ENCODE measurements around the gene TRERF1.

Gene TRERF1

GRCh38 chr6:42254505-42254904 is 197.2 kb downstream of the TRERF1 start:
- DNase-seq (ENCODE audit: low spot score), result no peak
- TF ChIP-seq CTCF (IDR thresholded peaks at IDR 0.05), result no peak
- Histone ChIP-seq H3K4me3 (no peak overlapping the region), H3K27ac (no peak overlapping the region)

DNA sequence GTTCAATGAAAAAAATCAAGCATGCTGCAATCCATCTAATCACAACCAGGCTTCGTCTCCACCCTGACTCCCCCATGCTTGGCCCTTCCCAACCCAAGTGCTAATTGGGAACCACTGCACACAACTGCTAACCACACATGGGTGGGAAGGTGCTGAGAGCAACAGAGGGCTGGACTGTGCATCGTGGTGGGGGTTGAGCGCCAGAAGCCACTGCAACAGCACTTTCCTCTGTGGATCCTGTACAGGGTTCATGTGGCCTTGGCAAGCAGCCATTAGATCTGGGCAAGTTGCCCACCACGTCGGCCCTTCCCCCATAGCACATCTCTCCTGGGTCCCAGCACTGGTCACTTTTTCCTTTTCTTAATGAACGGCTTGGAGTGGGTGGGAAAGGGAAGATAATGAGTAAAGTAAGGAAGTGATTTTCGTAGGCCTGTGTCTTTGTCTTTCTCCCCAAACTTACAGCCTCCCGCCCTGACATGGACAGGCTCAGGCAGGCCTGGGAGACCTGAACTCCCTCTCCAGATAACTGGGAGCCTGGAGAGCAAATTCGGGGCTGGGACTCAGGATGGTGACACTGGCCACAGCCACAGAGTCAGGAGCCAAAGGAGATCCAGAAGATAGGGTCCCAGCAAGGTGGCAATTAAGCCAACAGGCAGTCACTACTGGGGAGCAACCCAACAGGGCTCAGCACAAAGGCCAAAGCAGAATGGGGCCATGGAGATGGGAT is 199.7 kb downstream of the TRERF1 start:
- no peak for DNase-seq (ENCODE audit: low spot score)
- Histone ChIP-seq H3K4me3 (no peak overlapping the region), H3K27ac (peak overlapping the region in 1 of 2 donors; percentile 68)
- TF ChIP-seq CTCF (IDR thresholded peaks at IDR 0.05), result no peak

GRCh38 chr6:42251500-42251899 is 200.2 kb downstream of the TRERF1 start:
- no peak for DNase-seq (ENCODE audit: low spot score)
- Histone ChIP-seq H3K4me3 (no peak overlapping the region), H3K27ac (peak overlapping the region in 1 of 2 donors; percentile 68)
- TF ChIP-seq CTCF (IDR thresholded peaks at IDR 0.05), result no peak

- no peak overlapping the region for H3K4me3 ChIP-seq
- no peak for DNase-seq (ENCODE audit: low spot score)
- no peak overlapping the region for H3K27ac ChIP-seq
- TF ChIP-seq CTCF (IDR thresholded peaks at IDR 0.05), result no peak
These were observed 201.3 kb downstream of the TRERF1 start for GRCh38 chr6:42250274-42250931.

DNA sequence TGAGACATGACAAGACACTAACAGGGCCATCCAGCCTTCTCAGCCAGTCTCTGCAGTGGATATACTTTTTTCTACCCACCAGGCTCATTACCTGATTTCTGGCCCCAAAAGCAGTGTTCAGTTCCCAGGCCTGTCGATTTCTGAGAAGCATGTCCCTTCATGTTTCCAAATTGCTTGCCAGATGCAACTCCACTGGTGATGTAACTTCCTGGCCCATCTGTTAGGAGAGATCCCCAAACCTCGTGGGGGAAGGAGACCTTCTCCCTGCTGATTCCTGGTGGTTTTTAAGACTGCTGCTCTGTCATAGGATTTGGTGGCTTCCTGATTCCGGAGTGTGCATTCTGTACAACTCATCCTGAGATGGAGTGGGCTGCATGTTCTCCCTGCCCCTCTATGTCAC is 202.4 kb downstream of the TRERF1 start:
- H3K4me3 ChIP-seq, result no peak overlapping the region
- no peak overlapping the region for H3K27ac ChIP-seq
- no peak for DNase-seq (ENCODE audit: low spot score)
- no peak for TF ChIP-seq CTCF (IDR thresholded peaks at IDR 0.05)

DNA sequence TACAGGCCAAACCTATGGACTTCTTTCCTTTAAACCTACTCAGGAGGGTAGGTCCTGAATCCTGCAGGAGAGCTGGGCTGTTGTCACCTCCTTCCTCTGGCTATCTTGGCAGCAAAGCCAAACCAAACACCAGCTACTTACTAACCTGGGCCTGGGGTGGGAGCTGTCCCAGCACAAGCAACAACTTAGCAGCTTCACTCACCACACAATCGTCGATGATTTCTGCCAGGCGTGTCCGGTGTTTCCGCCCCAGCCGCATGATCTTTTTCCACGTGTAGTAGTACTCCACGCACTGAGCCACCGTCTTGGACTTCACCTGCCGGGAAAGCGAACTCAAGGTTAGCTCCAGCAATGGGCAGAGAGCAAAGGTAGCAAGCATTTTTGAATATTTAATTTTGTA is 208.7 kb downstream of the TRERF1 start:
- no peak for TF ChIP-seq CTCF (IDR thresholded peaks at IDR 0.05)
- no peak overlapping the region for H3K27ac ChIP-seq
- H3K4me3 ChIP-seq, result no peak overlapping the region
- no peak for DNase-seq (ENCODE audit: low spot score)

- no peak overlapping the region for H3K4me3 ChIP-seq
These were observed 209.8 kb downstream of the TRERF1 start for GRCh38 chr6:42241915-42242314.

More at GRCh38 chr6:42241915-42242314, 209.8 kb downstream of the TRERF1 start:
- no peak for DNase-seq (ENCODE audit: low spot score)
- no peak overlapping the region for H3K27ac ChIP-seq
- TF ChIP-seq CTCF (IDR thresholded peaks at IDR 0.05), result no peak
